Panc1 (cell line): Measurements from ENCODE around the gene MSI2. TPM values are rescaled to one million over a fixed set of nuclear protein-coding genes. Genes with fewer than 3 reads are reported as not detected.

Source experiments
- ATAC-seq: fragments of 200-7000 bp; cut with Tn5 transposase; 2 replicates; pipeline ENCODE4 v1.9.1; 2020; ENCODE audit warnings: mild to moderate bottlenecking, moderate library complexity
- BruUV-seq: library from RNA; stranded (reverse); fragments of 400-500 nt; replicated peaks from 2 replicates; lab custom pipeline; 2021; lab: Mats Ljungman, UMichigan
- CTCF ChIA-PET: fragments of 300-600 bp; sonication (Branson Sonifier 250); formaldehyde crosslinking; loops from one replicate; lab custom pipeline; 2022; ENCODE audit warnings: antibody characterized with exemption; lab: Charles Lee
- POLR2A ChIA-PET: fragments of 300-600 bp; sonication (Branson Sonifier 250); formaldehyde crosslinking; loops from one replicate; lab custom pipeline; 2022; ENCODE audit warnings: antibody characterized with exemption; lab: Charles Lee
- DNase-seq: peaks from one replicate; pipeline ENCODE4 v3.0.0-alpha.2; 2010; ENCODE audit warnings: low read depth, low spot score
- H3K27ac ChIP-seq: 2 replicates; pipeline ENCODE4 v1.5.1; 2011; ENCODE audit warnings: mild to moderate bottlenecking, low read length, inconsistent platforms
- H3K27me3 ChIP-seq: fragments of 200-500 bp; sonication (Bioruptor generic); 2 replicates; pipeline ENCODE4 v1.6.0; 2014; ENCODE audit warnings: low read length, inconsistent platforms; ENCODE audit not compliant: control insufficient read depth, insufficient read depth
- H3K36me3 ChIP-seq: fragments of 200-500 bp; sonication (Bioruptor generic); 2 replicates; pipeline ENCODE4 v1.5.1; 2014; ENCODE audit warnings: inconsistent platforms, mild to moderate bottlenecking, low read length, moderate library complexity; ENCODE audit not compliant: control insufficient read depth, insufficient read depth
- H3K4me1 ChIP-seq: 2 replicates; pipeline ENCODE4 v1.5.1; 2011; ENCODE audit warnings: inconsistent platforms, mild to moderate bottlenecking, low read length, moderate library complexity; ENCODE audit not compliant: control insufficient read depth, insufficient read depth
- H3K4me3 ChIP-seq, 2 experiments: 2 replicates each; pipeline ENCODE4 v1.5.1; 2011 to 2012; ENCODE audit warnings: low read depth in 2 of 2, low read length in 2 of 2, mild to moderate bottlenecking in 2 of 2, inconsistent platforms in 1 of 2, moderate library complexity in 1 of 2
- H3K9me3 ChIP-seq: fragments of 200-500 bp; sonication (Bioruptor generic); 2 replicates; pipeline ENCODE4 v1.5.1; 2014; ENCODE audit warnings: low read depth, mild to moderate bottlenecking, inconsistent platforms, low read length, moderate library complexity; ENCODE audit not compliant: control insufficient read depth, insufficient read depth
- POLR2AphosphoS5 ChIP-seq: IDR thresholded peaks from 2 replicates; pipeline ENCODE4 v1.6.1; 2012; ENCODE audit warnings: mild to moderate bottlenecking, low read depth, low read length, moderate library complexity
- REST ChIP-seq, 2 experiments: IDR thresholded peaks; 2 replicates each; pipeline ENCODE4 v1.6.1; 2011 to 2012; ENCODE audit warnings: low read depth in 2 of 2, control low read depth in 1 of 2, low read length in 1 of 2, mild to moderate bottlenecking in 1 of 2, moderate library complexity in 1 of 2; ENCODE audit not compliant: insufficient read depth in 1 of 2
- SIN3A ChIP-seq: IDR thresholded peaks from 2 replicates; pipeline ENCODE4 v1.6.1; 2012; ENCODE audit warnings: low read depth, mild to moderate bottlenecking, low read length, moderate library complexity, borderline replicate concordance; ENCODE audit not compliant: insufficient read depth
- TCF7L2 ChIP-seq: IDR thresholded peaks from 2 replicates; pipeline ENCODE4 v1.6.1; 2011; ENCODE audit warnings: mild to moderate bottlenecking, low read depth, low read length, inconsistent platforms
- in situ Hi-C: cut with HindIII; loops from 2 replicates; pipeline ENCODE4 v1.10.0; 2016; ENCODE audit warnings: low sequenced_read_pairs, low pct_unique_long_range_greater_than_20kb
- intact Hi-C: fragments of 100-400 bp; cut with micrococcal nuclease; formaldehyde crosslinking; loops from one replicate; pipeline ENCODE4 v1.10.0; 2022; ENCODE audit not compliant: unreplicated experiment
- total RNA-seq: library from RNA; stranded (reverse); gene quantifications from one replicate; pipeline ENCODE4 v1.2.1, GENCODE V29; 2021; ENCODE audit not compliant: unreplicated experiment
- TF ChIP-seq, protein P1 (sequence below): fragments of 450-650 bp; IDR thresholded peaks from 2 replicates; pipeline ENCODE4 v1.5.1; 2017; ENCODE audit warnings: mild to moderate bottlenecking

The MSI2 gene
- total RNA-seq, 1 experiment from 2014 or later: 38.5 TPM

DNA sequence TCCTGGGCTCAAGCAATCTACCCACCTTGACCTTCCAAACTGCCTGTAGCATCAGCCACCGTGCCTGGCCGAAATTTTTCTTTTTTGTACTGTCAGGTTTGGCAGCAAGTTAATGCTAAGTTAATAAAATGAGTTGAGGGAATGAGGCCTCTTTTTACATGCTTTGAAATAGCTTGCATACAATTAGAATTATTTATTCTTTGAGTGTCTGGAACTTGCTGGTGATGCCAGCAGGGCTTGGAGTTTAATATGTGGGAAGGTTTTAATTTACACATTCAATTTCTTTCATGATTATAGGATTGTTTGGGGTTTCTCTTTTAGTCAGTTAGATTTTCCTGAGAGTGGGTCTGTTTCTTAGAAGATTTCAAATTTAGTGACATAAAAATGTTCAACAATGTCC is 31.2 kb upstream of the MSI2 start:
- intact Hi-C loops: no loop called here
- Histone ChIP-seq H3K4me3 (no peak overlapping the region), H3K4me1 (no peaks in the 10 kb centered on the region), H3K36me3 (no peaks in the 10 kb centered on the region), H3K27me3 (peaks cover 4% of the 10 kb centered on the region; the same call in 1 of the 2 replicates), H3K9me3 (peaks cover 12% of the 10 kb centered on the region; the same call in 1 of the 2 replicates), H3K27ac (no peak overlapping the region)
- BruUV-seq: no TSS peak
- CTCF ChIA-PET: no interaction called here
- POLR2A ChIA-PET: no interaction called here
- in situ Hi-C loops: no loop called here
- DNase-seq (no peak), ATAC-seq (no peak)
- TF ChIP-seq POLR2AphosphoS5 (no peak), SIN3A (no peak), TCF7L2 (no peak)
- TF ChIP-seq, protein P1, sequence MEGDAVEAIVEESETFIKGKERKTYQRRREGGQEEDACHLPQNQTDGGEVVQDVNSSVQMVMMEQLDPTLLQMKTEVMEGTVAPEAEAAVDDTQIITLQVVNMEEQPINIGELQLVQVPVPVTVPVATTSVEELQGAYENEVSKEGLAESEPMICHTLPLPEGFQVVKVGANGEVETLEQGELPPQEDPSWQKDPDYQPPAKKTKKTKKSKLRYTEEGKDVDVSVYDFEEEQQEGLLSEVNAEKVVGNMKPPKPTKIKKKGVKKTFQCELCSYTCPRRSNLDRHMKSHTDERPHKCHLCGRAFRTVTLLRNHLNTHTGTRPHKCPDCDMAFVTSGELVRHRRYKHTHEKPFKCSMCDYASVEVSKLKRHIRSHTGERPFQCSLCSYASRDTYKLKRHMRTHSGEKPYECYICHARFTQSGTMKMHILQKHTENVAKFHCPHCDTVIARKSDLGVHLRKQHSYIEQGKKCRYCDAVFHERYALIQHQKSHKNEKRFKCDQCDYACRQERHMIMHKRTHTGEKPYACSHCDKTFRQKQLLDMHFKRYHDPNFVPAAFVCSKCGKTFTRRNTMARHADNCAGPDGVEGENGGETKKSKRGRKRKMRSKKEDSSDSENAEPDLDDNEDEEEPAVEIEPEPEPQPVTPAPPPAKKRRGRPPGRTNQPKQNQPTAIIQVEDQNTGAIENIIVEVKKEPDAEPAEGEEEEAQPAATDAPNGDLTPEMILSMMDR: no peak

GRCh38 chr17:57226793-57227192 is 29.5 kb upstream of the MSI2 start:
- H3K4me3 ChIP-seq: no peak overlapping the region
- CTCF ChIA-PET: no interaction called here
- no TSS peak for BruUV-seq
- intact Hi-C loops (no loop called here), in situ Hi-C loops (no loop called here)
- DNase-seq: no peak
- peaks cover 4% of the 10 kb centered on the region; the same call in 1 of the 2 replicates for H3K9me3 ChIP-seq
- ATAC-seq: no peak
- peaks cover 4% of the 10 kb centered on the region; the same call in 1 of the 2 replicates for H3K27me3 ChIP-seq
- no peaks in the 10 kb centered on the region for H3K4me1 ChIP-seq
- no peaks in the 10 kb centered on the region for H3K36me3 ChIP-seq
- TF ChIP-seq TCF7L2 (no peak), SIN3A (no peak), POLR2AphosphoS5 (no peak), REST (IDR thresholded peaks at IDR 0.05; ENCODE audit: insufficient read depth in 1 of 2, low read depth in 2 of 2, low read length in 1 of 2) (no peak)
- TF ChIP-seq, protein P1: no peak
- H3K27ac ChIP-seq: no peak overlapping the region
- POLR2A ChIA-PET: no interaction called here
